HG03025 (cell line): ENCODE measurements around the gene INTS7.
"Not testable (repeated sequence)": the region's sequence is repeated elsewhere in the genome, so short reads cannot be mapped to it uniquely, and the experiment has no call there.

Experiments used
- ATAC-seq: cut with Tn5 transposase; IDR thresholded peaks from one replicate; pipeline ENCODE4 v1.9.1; 2021; ENCODE audit warnings: mild to moderate bottlenecking, moderate library complexity; ENCODE audit not compliant: unreplicated experiment, low FRiP score

INTS7 gene

GRCh38 chr1:211937422-211937821 lies 97.9 kb downstream of the INTS7 start:
- not testable (repeated sequence) for ATAC-seq

DNA sequence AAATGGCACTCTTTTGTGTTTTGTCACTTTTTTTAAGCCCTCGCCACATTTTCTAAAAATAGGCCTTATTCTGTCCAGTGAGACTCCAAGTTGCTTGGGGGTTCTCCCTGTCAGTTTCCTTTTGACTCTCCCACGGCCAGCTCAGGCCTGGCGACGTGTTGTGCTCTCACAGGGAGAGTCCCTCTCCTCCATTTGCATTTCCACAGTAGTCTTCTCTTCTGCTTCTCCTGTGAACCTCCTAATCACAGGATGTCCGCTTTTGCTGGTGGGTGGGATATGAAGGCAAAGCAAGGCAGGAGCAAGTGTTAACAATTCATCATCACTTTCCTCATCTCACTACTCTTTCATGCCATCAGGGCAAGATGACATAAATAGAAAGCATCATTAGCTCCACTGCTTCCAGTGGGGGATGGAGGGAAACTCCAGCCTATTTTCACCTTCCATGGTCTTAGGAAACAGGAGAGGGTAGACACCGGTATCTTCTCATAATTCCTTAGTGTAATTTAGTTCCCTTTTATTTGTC lies 99.8 kb downstream of the INTS7 start:
- ATAC-seq = peak; percentile 44

GRCh38 chr1:211933946-211934714 lies 101.2 kb downstream of the INTS7 start:
- no peak for ATAC-seq

DNA sequence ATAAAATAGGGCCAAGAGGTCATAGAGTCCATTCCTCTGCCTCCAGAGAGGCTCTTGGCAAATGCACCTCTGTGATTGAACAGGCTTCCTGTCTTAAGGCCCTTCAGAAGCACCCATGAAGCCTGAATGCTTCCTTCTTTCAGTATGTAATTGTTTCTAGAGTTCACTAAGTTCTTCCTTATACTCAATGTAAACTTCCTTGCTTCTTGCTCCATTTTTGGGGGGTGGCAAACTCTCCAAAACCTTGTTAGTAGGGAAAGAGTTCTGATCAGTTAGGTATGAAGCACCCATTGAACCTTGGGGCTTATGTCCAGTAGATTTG lies 102.5 kb downstream of the INTS7 start:
- ATAC-seq = no peak

DNA sequence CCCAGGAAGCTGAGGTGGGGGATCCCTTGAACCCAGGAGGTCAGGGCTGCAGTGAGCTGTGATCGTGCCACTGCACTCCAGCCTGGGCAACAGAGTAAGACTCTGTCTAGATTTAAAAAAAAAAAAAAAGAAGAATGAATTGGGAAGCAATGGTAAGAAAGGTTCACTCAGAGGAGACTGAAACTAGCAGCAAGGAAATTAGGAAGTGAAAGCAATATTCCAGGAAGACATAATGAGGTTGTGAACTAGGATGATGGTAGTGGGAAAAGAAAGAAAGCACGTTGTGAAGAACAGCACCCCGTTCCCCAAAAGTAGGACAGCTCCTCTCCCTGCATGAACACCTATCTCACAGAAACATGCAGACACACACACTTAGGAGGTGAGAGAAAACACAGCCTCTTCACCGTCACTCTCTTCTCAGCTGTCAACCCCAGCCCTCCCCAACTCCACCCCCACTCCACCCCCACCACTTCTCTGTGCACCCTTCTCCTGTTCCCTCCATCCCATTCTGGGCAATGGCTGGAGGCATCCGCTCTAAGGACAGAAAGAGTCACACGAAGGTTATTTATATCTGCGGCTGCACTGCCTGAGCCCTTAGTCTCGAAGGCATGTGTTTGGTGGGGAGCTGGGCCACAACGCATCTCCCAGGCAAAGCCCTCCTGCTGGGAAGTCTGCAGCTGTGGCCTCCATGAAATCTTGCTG lies 103.0 kb downstream of the INTS7 start:
- ATAC-seq = no peak

GRCh38 chr1:211929683-211930082 lies 105.7 kb downstream of the INTS7 start:
- ATAC-seq = no peak

DNA sequence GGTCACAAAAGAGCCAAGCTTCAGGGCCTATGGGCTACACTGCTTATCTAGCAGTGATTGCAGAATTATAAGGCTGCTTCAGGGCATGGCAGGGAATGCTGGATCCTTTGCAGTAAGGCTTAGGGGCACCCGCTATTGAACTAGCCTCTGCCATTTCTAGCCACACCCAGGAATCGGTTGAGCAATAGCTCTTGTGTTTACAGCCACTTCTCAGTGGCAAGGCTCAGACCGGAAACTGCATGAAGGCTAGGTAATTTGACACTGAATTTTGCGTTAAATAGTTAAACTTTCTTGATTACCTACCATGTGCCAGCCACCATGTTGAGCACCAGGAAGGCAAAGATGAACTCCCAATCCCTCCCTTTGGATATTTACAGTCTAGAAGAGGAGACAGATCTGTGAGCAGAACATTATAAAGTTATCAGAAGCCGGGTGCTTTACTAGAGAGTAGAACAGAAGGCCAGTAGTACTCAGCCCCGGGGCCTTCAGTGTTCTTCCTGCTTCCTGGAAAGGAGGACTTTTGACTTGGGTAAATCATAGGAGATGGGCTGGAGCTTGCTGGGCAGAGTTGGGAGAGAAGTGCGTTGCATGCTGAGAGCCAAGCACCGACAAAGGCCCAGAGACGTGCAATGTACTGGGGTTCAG lies 106.2 kb downstream of the INTS7 start:
- no peak for ATAC-seq

- no peak for ATAC-seq
These were observed 107.0 kb downstream of the INTS7 start for GRCh38 chr1:211928290-211928801.

- ATAC-seq = no peak
These were observed 110.3 kb downstream of the INTS7 start for GRCh38 chr1:211925016-211925415.

DNA sequence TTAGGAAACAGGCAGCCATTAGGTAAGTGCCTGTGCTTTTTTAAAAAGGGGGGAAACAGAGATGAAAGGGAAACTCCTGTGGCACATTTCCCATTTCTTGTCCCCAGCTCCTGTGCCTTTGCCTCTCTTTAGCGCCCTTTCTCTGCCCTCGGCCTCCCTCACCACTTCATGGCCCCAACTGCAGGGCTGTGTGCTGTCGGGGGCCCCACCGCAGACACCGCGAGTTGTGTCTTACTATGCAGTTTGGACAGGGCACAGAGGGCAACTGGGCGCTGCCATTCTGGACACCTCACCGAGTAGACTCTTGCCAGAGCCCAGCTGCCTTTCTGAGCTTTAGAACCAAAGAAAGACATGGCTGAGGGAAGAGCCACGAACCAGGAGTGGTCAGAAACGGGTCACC lies 111.1 kb downstream of the INTS7 start:
- no peak for ATAC-seq

GRCh38 chr1:211923095-211923494 lies 112.3 kb downstream of the INTS7 start:
- ATAC-seq = no peak

GRCh38 chr1:211921579-211922095 lies 113.7 kb downstream of the INTS7 start:
- ATAC-seq = no peak

GRCh38 chr1:211920602-211921226 lies 114.6 kb downstream of the INTS7 start:
- ATAC-seq = no peak

DNA sequence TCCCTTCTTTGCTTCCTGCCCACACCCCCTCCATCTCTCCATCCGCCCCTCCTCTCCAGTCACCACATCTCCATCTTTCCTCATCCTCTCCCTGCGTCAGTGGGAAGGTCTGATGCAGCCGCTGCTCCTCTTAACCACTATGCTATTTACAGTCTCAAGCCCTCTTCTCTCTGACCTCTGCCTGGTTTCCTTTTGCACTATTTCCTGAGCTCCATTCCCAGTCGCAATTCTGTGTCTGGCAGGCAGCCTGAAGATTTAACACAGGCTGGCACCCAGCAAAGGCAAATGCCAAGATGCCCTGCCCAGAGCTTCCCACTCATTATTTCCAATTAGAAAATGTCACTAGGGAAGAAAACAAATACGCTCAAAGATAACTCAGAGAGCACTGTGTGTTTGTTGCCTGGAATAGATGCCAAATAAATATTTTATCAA lies 115.2 kb downstream of the INTS7 start:
- ATAC-seq = no peak

- ATAC-seq = no peak
These were observed 116.4 kb downstream of the INTS7 start for GRCh38 chr1:211918843-211919414.

- not testable (repeated sequence) for ATAC-seq
These were observed 118.9 kb downstream of the INTS7 start for GRCh38 chr1:211916458-211916857.

GRCh38 chr1:211915924-211916323 lies 119.4 kb downstream of the INTS7 start:
- no peak for ATAC-seq

DNA sequence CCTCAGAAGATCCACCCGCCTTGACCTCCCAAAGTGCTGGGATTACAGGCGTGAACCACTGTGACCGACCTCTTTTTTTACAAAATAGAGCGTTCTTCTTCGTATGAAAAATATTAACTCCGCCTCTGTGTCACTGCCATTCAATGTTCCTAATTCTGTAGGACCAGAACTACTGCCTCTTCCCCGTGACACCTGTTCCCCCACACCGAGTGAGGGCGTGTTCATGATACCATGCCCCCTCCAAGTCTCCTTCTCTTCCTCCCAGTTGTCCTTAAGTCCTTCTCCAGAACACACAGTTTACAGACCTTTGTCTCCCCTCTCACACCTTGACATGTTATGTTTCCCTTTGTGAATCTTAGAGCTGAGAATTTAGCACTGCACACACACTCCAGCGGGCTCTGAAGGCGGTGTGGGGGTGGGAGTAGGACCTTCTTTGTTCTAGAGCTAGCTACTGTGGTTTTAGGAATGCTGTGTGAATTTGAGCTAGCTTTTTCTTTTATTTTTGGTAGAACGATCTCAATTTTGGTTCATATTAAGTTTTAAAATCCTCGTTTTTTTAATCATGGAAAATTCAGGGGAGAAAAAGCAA lies 122.4 kb downstream of the INTS7 start:
- no peak for ATAC-seq

GRCh38 chr1:211912038-211912437 lies 123.3 kb downstream of the INTS7 start:
- ATAC-seq = no peak
